Eye (tissue), 1 donor: ENCODE results near the gene FCMR.
"Not testable (repeated sequence)": the region's sequence is repeated elsewhere in the genome, so short reads cannot be mapped to it uniquely, and the experiment has no call there.

ENCODE experiments used
- DNase-seq: peaks from one replicate; pipeline ENCODE4 v3.0.0-alpha.2; 2015

The FCMR gene

GRCh38 chr1:206949208-206949607 lies 27.5 kb upstream of the FCMR start:
- no peak for DNase-seq

- DNase-seq = no peak
Measured at GRCh38 chr1:206947255-206947654, 25.5 kb upstream of the FCMR start.

GRCh38 chr1:206946261-206946660 lies 24.5 kb upstream of the FCMR start, which contains the start of gene PIGR:
Gene PIGR, minus strand, starts transcription at chr1:206946466. Its CDS starts 5,935 bp downstream, at chr1:206940531.
- DNase-seq = no peak

- no peak for DNase-seq
Measured at GRCh38 chr1:206945779-206946178, 24.0 kb upstream of the FCMR start.

GRCh38 chr1:206944703-206945102 lies 23.0 kb upstream of the FCMR start:
- DNase-seq = no peak

- no peak for DNase-seq
Measured at GRCh38 chr1:206941766-206942418, 20.2 kb upstream of the FCMR start.

GRCh38 chr1:206940588-206940936 lies 18.8 kb upstream of the FCMR start:
- DNase-seq = no peak

GRCh38 chr1:206939841-206940587 lies 18.3 kb upstream of the FCMR start:
- no peak for DNase-seq

GRCh38 chr1:206939131-206939530 lies 17.4 kb upstream of the FCMR start:
- DNase-seq = no peak

GRCh38 chr1:206937425-206937824 lies 15.7 kb upstream of the FCMR start:
- DNase-seq = no peak

- no peak for DNase-seq
Measured at GRCh38 chr1:206935491-206936067, 13.8 kb upstream of the FCMR start.

- DNase-seq = no peak
Measured at GRCh38 chr1:206933333-206933945, 11.7 kb upstream of the FCMR start.

GRCh38 chr1:206932177-206932576 lies 10.4 kb upstream of the FCMR start:
- no peak for DNase-seq

- DNase-seq = no peak
Measured at GRCh38 chr1:206931709-206932108, 10.0 kb upstream of the FCMR start.

GRCh38 chr1:206930210-206930798 lies 8.6 kb upstream of the FCMR start:
- no peak for DNase-seq

- no peak for DNase-seq
Measured at GRCh38 chr1:206929524-206929923, 7.8 kb upstream of the FCMR start.

GRCh38 chr1:206926286-206926685 lies 4.5 kb upstream of the FCMR start:
- no peak for DNase-seq

- no peak for DNase-seq
Measured at GRCh38 chr1:206925106-206925736, 3.5 kb upstream of the FCMR start.

GRCh38 chr1:206924592-206925105 lies 2.9 kb upstream of the FCMR start:
- DNase-seq = no peak

- DNase-seq = not testable (repeated sequence)
Measured at GRCh38 chr1:206923961-206924557, 2.3 kb upstream of the FCMR start.

GRCh38 chr1:206923009-206923960 lies 1.5 kb upstream of the FCMR start:
- DNase-seq = no peak
